Measurements from ENCODE around the gene AMMECR1. TPM values are rescaled to one million over a fixed set of nuclear protein-coding genes. Genes with fewer than 3 reads are reported as not detected.

The AMMECR1 gene
- total and polyA plus RNA-seq, 2 experiments from 2014 or later: 16.9 to 32.5 TPM

- TF ChIP-seq REST (IDR thresholded peaks at IDR 0.05; ENCODE audit: unreplicated experiment) (no peak), STAT1 (IDR thresholded peaks at IDR 0.05; ENCODE audit: unreplicated experiment) (no peak), ZNF462 (CRISPR knock-in tag; IDR thresholded peaks at IDR 0.05) (no peak)
Observed at GRCh38 chrX:110161361-110161686, 156.6 kb downstream of the AMMECR1 start (continued).

- Mint-ChIP-seq H3K9me3 (no peaks in the 10 kb centered on the region), H3K4me1 (no peaks in the 10 kb centered on the region; the same call in 2 of the 3 replicates), H3K4me3 (no peak overlapping the region), H3K27me3 (ENCODE audit: insufficient read depth, low read depth, poor library complexity) (peaks cover 3% of the 10 kb centered on the region), H3K36me3 (ENCODE audit: low read depth) (no peaks in the 10 kb centered on the region), H3K27ac (no peak overlapping the region)
- Histone ChIP-seq H3K79me2 (replicated peaks; ENCODE audit: insufficient read depth) (no peaks in the 10 kb centered on the region), H3K4me1 (ENCODE audit: insufficient read depth) (no peaks in the 10 kb centered on the region), H3K9me2 (ENCODE audit: insufficient read depth) (no peaks in the 10 kb centered on the region), H2AFZ (no peak overlapping the region), H3K4me3 (no peak overlapping the region), H3K36me3 (ENCODE audit: insufficient read depth) (no peaks in the 10 kb centered on the region), H3K27me3 (ENCODE audit: insufficient read depth) (no peaks in the 10 kb centered on the region), H4K20me1 (replicated peaks; ENCODE audit: insufficient read depth) (no peaks in the 10 kb centered on the region), H3K27ac (ENCODE audit: low read depth) (no peak overlapping the region), H3F3A (replicated peaks; ENCODE audit: low read depth) (no peaks in the 10 kb centered on the region), H3K4me2 (no peak overlapping the region)
- no peak for DNase-seq (ENCODE audit: low spot score)
- ATAC-seq: no peak
- TF ChIP-seq EZH2phosphoT487 (IDR thresholded peaks at IDR 0.05; ENCODE audit: unreplicated experiment) (no peak), ETS1 (IDR thresholded peaks at IDR 0.05) (no peak), ZNF331 (CRISPR knock-in tag; IDR thresholded peaks at IDR 0.05; ENCODE audit: low read depth) (no peak), ZNF114 (CRISPR knock-in tag; IDR thresholded peaks at IDR 0.05) (no peak)
Observed at GRCh38 chrX:110159865-110160264, 158.0 kb downstream of the AMMECR1 start.

Data from GM23338 (cell line).